NCI-H69 (cell line): ENCODE measurements around the gene ARHGAP26.
"Not testable (repeated sequence)": the region's sequence is repeated elsewhere in the genome, so short reads cannot be mapped to it uniquely, and the experiment has no call there.

Experiments
- DNase-seq: peaks from one replicate; lab custom pipeline; 2025; lab: John Stamatoyannopoulos, UW

The ARHGAP26 gene

DNA sequence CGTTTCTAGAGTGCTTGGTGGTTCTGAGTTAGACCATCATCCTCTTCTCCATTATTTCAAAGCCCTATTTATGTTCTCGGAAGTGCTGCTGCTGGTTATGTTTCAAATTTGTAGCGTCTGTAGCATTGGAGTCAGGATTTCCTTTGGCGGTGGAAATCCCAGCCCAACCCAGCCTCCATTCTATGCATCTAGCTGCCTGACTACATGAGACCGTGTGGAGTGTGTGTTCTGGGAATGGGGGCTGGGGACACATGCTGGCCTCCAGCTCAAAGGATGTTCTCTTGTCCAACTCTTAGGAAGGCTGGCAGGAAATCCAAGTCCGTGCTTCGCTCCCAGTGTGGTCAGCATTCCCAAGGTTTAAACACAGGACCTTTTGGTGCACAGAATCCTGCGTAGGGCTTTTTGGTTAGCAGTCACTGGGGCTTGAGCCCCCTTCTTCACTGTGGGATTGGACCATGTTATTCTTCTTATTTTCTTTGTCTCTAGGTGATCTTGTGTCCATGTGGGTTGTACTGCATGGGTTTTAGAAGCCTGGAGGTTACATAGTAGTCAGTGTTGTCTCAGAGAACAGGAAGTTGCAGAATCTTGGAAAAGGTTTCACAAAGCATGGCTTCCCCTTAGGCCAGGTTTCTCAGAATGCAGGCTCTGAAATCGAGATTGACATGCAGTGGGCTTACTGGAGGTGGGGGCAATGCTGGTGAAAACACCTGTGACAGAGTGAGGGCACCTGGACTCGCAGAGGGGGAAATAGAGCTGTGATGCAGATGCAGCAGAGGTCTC lies 132.2 kb downstream of the ARHGAP26 start:
- no peak for DNase-seq

DNA sequence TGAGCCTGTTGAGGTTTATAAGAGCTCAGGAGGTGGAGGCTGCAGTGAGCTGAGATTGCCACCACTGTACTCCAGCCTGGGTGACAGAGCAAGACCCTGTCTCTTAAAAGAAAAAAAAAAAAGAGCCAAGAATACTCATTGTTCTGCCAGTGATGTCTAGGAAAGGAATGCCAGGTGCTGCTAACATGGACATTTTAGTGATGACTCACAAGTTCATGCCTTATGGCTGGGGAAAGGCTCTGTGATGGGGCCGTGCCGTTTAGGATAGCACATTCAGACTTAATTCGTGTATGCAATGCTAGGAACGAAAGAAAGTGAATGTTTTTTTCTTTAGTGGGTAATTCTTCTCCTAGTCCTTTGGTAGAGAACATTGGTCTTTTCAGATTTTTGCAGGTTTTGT lies 134.2 kb downstream of the ARHGAP26 start:
- DNase-seq = no peak

DNA sequence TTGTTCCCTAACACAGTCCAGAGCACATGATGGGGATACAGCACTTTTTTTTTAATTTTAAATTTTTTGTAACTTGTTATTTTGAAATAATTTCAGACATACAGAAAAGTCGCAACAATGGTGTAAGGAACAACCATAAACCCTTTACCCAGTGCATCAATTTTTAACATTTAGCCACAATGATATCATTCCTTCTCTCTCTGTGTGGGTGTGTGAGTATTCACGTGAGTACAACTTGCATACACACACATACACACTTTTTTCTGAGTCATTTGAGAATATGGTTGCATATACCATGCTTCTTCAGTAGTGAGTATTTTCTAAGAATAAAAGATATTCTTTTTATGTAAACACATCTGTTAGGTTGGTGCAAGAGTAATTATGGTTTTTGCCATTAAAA lies 135.2 kb downstream of the ARHGAP26 start:
- DNase-seq = no peak

DNA sequence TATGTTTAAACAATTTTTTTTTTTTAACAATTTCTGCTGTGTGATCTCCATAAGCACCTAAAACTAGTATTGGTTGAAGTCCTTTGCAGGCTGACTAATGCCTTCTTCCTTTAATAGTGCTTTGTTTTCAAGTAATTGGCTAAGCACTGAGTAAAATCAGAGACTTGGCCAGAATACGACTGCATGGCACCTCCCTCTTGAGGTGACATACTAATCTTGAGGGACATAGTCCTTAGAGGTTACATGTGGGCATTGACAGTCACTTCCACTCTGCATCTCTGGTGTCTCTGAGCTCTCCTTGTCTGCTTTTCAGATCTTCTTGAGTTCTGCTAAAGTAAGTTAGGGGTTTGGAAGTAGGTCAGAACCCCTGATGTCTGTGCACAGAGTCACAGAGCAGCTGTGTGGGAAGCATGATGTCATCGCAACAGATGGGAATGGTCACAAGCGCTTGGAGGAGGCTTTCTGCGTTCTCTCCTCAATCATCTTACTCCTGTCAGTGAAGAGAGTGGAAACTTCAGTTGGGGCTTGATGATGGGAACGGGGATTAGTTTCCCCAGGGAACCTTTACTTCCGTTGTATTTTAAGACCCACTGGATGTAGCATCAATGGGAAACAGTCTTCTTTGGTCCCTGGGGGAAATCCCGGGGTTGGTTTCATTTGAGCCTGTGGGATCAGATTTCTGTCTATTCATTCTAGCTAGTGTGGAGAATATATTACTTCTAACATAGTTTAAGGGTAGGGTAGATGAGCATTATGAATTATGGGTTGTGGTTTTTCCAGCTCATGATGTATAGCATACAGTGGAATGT lies 136.9 kb downstream of the ARHGAP26 start:
- DNase-seq = peak; percentile 61

DNA sequence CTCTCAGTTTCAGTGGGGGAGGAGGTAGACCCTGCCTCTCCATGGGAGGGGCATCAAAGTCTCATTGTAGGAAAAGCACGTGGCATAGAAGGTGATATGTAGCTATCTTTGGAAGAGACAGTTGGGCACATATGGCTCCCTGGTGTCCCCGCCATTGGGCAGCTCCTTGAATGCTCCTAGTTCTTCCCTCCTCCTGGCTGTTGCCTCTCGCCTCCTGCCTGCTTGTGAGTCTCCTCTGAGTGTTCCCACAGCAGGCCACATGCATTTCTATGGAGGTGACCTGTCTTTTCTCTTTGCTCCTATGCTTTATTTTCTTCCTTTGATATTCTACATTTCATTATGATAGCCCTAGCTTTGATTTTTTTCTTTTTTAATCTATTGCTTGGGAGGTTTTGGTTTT lies 138.5 kb downstream of the ARHGAP26 start:
- no peak for DNase-seq

DNA sequence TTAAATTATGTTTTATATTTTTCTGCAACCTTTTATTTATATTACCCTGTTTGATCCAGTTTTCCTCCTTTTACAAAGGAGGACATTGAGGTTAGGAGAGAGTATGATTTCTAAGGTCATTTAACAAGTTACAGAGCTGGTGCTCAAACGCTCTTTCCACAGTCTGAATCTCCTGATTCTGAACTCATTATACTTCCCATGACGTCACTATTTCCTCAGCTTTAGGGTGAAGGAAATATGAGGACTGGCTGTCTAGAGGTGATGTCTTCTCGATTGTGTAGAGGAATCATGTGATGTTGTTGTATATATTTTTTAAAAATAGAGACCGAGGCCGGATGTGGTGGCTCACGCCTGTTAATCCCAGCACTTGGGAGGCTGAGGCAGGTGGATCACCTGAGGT lies 140.0 kb downstream of the ARHGAP26 start:
- DNase-seq = no peak

DNA sequence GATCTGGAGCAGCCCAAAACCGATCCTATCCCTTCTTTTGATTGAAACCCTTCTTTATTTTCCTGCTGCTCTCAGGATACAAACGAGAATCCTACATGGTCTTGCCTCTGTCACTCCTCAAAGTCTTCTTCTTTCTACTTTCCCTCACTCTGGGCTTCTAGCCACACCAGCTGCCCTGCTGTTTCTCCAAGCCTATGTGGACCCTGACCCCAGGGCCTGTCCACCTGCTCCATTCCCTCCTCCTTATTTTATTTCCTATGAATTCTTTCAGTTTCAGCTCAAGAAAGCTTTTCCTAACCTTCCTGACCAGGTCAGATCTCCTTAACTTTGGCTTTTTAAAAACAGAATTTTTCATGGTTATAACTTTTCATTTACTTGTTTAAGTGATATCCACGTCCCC lies 141.0 kb downstream of the ARHGAP26 start:
- no peak for DNase-seq

DNA sequence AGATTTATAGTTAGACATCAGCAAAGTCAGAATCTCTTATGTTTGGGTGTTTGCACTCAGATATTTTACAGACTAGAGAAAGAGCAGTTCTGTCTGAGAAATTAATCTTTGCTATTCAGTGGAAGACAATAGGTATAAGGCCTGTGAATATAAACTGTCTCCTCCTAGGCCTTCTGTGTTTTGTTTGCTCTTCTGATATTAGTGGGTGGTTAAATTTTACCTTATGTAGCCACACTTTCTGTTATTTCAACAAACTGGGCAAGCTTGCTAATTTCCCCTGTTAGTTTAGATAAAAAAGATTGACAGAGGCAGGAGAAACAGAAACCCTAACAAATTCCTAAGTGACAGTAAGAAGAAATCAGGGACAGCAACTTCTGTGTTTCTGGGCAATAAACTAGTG lies 141.6 kb downstream of the ARHGAP26 start:
- DNase-seq = peak; percentile 16

DNA sequence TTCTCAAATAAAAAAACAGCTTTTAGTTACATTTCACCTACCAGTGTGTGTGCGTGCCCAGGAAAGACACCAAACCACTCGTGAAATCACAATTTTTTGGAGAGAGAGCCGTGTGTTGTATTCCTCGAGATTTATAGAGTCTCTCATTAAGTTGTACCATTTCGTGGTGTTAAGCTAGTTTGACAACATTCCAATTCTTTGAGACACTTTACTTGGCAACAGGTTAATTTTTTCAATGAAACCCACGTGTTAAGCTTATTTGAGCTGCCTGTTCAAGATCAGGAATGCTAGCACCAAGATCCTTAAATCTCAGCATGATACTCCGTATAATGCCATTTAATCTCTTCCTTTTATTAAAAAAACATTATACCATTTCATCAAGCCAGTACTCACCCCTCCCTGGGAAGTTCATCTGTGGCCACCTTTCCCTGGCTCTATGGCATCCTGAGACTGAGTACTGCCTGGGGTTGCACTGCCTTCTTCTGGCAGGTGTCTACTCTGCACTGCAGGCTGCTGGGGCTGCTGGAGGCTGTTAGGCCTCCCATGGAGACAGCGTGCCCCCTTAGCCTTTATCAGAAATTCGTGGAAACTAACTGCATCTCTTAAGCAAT lies 143.7 kb downstream of the ARHGAP26 start:
- DNase-seq = no peak

DNA sequence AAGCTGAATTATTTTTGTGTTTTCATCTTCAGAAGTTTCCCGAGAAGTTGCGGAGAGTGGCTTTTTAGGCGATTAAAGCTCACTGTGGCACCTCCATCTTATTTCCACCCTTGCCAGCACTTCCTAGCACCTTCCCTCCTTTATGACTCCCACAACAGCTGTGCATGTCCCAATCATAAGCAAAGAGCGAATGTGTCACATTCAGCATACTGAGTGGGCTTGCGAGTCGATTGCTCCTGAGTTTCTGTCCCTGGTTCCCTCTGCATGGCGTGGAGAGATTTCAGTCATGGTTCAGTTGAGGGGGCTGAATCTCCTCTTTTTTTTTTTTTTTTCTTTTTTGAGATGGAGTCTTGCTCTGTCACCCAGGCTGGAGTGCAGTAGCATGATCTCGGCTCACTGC lies 144.9 kb downstream of the ARHGAP26 start:
- DNase-seq = no peak

DNA sequence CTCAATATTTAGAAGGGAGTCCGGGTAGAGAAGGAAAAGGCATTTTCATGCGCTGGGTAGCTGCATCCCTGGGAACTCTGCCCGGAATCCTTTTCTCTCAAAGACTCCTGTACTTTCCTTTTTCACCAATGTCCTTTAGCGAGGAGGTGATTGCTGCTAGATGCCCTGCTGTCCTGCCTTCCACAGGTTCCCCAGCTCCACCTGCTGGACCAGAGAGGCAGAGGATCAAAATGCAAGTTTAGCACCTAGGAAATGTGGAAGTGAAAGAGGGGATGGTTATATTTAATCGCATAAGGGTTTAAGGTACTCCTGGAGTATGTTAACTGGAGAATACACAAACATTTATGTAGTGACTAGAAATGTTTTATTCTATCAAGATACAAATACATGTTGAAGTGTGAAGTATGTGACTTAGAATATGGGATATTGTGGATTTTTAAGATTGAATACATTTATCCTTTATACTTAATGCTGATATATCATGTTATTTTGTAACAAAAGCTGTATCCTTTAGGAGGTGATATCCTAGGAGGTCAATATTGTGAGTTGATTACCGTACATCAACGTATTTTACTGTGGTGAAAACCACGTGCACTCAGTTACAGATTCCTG lies 145.7 kb downstream of the ARHGAP26 start:
- peak; percentile 74 for DNase-seq

DNA sequence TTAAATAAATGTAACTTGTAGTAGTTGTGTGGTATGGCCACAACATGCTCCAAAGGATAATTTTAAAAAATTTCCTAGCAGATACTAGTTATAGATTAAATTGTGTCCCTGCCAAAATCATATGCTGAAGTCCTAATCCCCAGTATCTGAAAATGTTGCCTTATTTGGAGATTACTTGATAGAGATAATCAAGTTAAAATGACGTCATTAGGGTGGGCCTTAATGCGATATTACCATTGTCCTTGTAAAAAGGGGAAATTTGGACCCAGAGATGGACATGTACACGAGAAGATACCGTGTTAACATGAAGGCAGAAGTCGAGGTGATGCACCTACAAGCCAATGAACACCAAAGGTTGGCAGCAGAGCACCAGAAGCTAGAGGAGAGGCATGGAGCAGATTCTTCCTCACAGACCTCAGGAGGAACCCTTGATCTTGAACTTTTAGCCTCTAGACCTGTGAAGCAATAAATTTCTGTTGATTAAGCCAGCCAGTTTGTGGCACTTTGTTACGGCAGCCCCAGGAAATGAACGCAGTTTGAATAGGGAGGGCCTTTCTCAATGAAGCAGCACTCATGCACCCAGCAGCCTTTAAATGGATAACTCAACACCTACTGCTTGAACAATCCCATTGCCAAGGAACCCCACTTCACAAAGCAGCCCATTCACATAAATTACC lies 148.9 kb downstream of the ARHGAP26 start:
- no peak for DNase-seq

DNA sequence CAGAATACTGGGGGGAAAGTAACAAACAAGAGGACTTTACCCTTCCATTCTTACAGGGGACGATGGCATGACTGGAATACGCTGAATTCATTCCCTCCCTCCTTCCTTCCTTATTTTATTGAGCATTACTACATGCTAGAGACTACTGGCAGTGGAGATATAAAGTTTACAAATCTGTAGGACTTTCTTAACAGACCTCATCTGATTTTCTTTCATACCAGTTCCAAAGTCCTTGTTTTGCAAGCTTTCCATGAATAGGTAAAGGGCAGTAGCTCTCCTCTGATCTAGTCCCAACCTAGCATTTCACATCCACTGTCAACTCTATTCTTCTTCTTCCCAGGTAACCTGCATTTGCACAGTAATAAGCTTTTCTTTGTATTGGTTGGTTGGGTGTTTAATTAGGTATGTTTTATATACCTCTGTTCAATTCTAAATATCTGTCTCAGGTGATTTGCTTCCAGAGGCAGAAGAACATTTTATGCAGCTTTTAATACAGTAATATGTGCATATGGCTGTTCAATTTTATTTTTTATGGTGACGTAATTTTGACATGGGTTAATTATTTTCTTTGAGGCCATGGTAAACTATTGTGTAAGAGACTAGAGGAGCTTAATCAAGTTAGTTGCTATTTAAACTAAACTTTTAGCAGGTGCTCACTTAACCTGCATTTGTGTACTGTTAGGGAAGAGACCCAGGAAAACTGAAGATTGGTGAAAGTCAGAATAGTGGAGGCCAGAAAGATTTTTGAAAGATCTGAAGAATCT lies 150.9 kb downstream of the ARHGAP26 start:
- no peak for DNase-seq

DNA sequence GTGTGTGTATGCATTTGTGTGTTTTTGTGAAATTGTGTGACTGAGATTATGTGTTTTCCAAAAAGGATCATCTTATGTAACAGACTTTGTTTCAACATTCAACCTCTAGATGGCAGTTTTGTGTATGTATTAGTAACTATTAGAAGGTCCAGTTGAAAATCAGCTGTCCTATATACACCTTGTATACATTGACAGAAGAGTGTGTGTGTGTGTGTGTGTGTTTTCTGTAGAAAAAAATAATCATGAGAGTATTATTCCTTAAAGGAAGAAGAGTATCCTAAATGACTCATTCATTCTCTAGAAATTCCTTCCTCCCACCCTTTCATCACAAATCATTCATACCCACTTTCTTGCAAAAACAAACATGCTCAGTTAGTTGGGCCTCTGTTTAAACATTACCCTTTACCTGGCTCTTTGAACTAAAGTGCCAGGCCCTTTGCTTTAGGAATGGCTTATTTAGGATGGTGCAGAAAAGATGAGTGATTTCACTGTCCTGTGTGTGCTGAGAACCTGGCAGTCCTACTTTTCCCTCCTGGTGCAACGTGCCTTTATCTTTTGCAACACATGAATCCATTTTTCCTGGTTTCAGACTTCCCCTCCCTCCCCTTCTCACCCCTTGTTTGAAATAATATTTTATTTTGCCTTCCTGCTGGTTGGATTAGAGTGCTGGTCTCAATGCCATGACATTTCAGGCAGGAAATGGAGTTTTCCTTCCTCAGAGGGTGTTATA lies 152.2 kb downstream of the ARHGAP26 start:
- DNase-seq = peak; percentile 81

DNA sequence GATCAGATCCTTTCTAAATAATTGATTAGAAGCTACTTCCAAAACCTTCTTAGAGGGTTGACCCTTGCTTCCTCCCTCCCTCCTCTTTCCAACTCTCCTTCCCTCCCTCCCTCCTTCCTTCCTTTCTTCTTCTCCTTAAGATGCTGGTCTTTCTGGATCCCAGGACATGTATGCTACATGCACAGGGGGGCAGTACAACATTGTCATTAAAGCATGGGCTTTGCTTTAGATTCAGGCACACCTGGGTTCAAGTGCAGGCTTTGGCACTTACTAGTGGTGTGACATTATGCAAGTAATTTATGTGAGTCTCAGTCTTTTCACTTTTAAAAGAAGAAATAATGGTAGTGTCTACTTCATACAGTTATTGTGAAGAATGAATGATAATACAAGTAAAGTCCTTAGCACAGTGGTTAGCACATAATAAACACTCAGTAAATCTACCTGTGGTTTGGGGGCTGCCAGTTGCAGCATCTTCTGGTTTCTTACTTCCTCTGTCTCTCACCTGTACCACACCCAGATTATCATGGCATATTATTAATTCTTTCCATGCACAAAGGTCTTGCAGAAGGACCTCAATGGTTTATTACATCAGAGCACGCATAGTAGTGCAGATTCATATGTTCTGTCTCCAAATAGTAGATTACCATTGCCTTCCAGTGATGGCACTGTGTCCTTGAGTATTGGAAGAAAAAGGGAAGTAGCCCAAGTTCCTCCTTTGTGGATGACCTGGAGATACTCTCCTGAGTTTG lies 154.1 kb downstream of the ARHGAP26 start:
- DNase-seq = peak; percentile 78

DNA sequence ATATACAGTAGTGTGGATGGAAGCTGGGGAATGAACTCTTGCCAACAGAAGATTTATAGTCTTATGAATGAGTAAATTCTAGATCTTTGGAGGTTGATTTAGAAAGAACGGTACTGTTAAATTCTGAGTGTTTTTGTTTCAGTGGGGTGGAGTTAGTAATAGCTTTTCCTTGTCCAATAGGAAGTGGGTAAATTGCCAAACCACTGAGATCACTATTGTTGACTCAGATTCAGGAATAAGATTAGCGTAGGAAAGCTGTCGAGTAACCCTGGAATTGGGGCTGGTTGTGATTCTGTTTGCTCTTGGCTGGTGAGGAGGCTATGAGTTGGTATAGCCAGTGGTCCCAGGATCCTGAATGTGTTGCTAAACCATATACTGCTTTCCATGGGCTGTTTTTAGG lies 155.6 kb downstream of the ARHGAP26 start:
- peak; percentile 40 for DNase-seq

DNA sequence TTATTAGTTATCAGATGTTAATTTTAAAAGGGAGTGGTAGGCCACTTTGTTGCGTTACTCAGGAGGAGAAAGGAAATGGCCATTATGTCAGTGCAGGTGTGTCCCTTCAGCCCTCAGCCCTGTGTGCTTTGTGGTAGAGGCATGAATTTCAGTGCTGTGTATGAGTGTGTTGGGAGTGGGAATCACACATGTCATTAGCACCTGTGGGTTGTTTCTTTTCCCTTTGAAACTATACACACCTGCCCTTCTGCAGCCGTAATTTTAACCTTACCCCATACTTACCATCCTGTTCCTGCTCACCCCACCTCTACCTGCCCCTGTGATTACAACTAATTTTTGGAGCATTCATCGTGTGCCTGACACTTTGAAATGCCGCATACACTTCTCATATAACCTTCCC lies 156.4 kb downstream of the ARHGAP26 start:
- DNase-seq = peak; percentile 95

DNA sequence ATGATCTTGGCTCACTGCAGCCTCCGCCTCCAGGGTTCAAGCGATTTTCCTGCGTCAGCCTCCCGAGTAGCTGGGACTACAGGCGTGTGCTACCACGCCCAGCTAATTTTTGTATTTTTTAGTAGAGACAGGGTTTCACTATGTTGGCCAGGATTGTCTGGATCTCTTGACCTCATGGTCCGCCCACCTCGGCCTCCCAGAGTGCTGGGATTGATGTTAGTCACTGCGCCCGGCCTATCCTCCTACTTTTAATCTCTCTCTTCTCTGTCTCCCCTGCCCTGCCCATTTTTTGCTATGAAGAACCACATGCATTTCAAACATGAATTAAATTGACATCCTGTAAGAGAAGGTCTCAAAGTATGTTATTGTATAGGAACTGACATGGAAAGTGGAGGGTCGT lies 158.8 kb downstream of the ARHGAP26 start:
- DNase-seq = not testable (repeated sequence)

DNA sequence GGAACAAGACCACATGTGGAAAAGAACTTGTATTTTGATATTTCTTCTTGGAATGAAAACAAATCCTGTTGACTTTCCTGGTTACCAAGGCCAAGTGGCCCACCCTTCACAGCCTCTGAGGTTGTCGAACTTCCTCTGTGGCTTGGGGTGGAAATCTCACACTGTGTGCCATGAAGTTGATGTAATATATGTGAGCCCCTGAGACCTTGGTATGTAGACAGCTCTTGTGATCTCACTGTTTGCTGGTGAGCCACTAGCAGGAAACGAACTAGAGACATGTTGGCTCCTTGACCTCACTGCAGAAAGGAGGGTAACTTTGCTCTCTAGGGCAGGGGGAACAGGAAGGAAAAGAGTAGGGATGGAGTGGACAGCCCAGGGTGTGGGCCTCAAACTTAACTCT lies 159.4 kb downstream of the ARHGAP26 start:
- DNase-seq = no peak
